GM19043 (cell line): ENCODE results near the gene ELMO1.

Source experiments
- ATAC-seq: cut with Tn5 transposase; IDR thresholded peaks from one replicate; pipeline ENCODE4 v1.9.1; 2021; ENCODE audit warnings: low read depth; ENCODE audit not compliant: unreplicated experiment

Gene ELMO1

GRCh38 chr7:37322831-37323230, 125.8 kb downstream of the ELMO1 start:
- no peak for ATAC-seq

- ATAC-seq: no peak
Observed at GRCh38 chr7:37320848-37321468, 127.7 kb downstream of the ELMO1 start.

- ATAC-seq: no peak
Observed at GRCh38 chr7:37320140-37320847, 128.4 kb downstream of the ELMO1 start.

- no peak for ATAC-seq
Observed at GRCh38 chr7:37318541-37318940, 130.1 kb downstream of the ELMO1 start.

GRCh38 chr7:37315772-37316715, 132.6 kb downstream of the ELMO1 start:
- ATAC-seq: no peak

- no peak for ATAC-seq
Observed at GRCh38 chr7:37312608-37313007, 136.1 kb downstream of the ELMO1 start.

GRCh38 chr7:37311355-37311754, 137.3 kb downstream of the ELMO1 start:
- ATAC-seq: no peak

GRCh38 chr7:37310327-37311080, 138.2 kb downstream of the ELMO1 start:
- ATAC-seq: no peak

- ATAC-seq: no peak
Observed at GRCh38 chr7:37309493-37309892, 139.2 kb downstream of the ELMO1 start.

- no peak for ATAC-seq
Observed at GRCh38 chr7:37304921-37305320, 143.7 kb downstream of the ELMO1 start.

- ATAC-seq: no peak
Observed at GRCh38 chr7:37297546-37297945, 151.1 kb downstream of the ELMO1 start.

- ATAC-seq: no peak
Observed at GRCh38 chr7:37295401-37295800, 153.3 kb downstream of the ELMO1 start.

- no peak for ATAC-seq
Observed at GRCh38 chr7:37290731-37291130, 157.9 kb downstream of the ELMO1 start.

- no peak for ATAC-seq
Observed at GRCh38 chr7:37289781-37290180, 158.9 kb downstream of the ELMO1 start.

- ATAC-seq: no peak
Observed at GRCh38 chr7:37289367-37289766, 159.3 kb downstream of the ELMO1 start.

- peak; percentile 59 for ATAC-seq
Observed at GRCh38 chr7:37287131-37287855, 161.4 kb downstream of the ELMO1 start.

GRCh38 chr7:37286454-37286832, 162.2 kb downstream of the ELMO1 start:
- no peak for ATAC-seq

GRCh38 chr7:37285706-37286453, 162.8 kb downstream of the ELMO1 start:
- no peak for ATAC-seq

GRCh38 chr7:37284805-37285231, 163.8 kb downstream of the ELMO1 start:
- ATAC-seq: no peak
